KMS-11 (cell line): ENCODE data around the gene PDGFA.

ENCODE experiments used
- H2AFZ ChIP-seq: fragments of 200-600 bp; sonication (generic); 2 replicates; pipeline ENCODE4 v1.6.1; 2016; ENCODE audit warnings: antibody characterized with exemption, mixed run types, low read depth
- H3K27ac ChIP-seq: fragments of 200-600 bp; sonication (generic); 2 replicates; pipeline ENCODE4 v1.6.1; 2016; ENCODE audit warnings: mild to moderate bottlenecking, mixed run types
- H3K27me3 ChIP-seq: fragments of 200-600 bp; sonication (generic); 2 replicates; pipeline ENCODE4 v1.6.1; 2017; ENCODE audit warnings: mild to moderate bottlenecking, low read depth, mixed run types, moderate library complexity; ENCODE audit not compliant: insufficient read depth
- H3K36me3 ChIP-seq: fragments of 200-600 bp; sonication (generic); 2 replicates; pipeline ENCODE4 v1.6.1; 2017; ENCODE audit warnings: mild to moderate bottlenecking, mixed run types; ENCODE audit not compliant: insufficient read depth
- H3K4me1 ChIP-seq: fragments of 200-600 bp; sonication (generic); 2 replicates; pipeline ENCODE4 v1.6.1; 2016; ENCODE audit warnings: mild to moderate bottlenecking, low read depth, mixed run types; ENCODE audit not compliant: poor library complexity, severe bottlenecking
- H3K4me2 ChIP-seq: fragments of 200-600 bp; sonication (generic); 2 replicates; pipeline ENCODE4 v1.7.0; 2016; ENCODE audit warnings: mild to moderate bottlenecking, mixed run types
- H3K4me3 ChIP-seq: fragments of 200-600 bp; sonication (generic); IDR thresholded peaks from 2 replicates; pipeline ENCODE4 v1.6.1; 2017; ENCODE audit warnings: low read depth, low read length, mixed read lengths; ENCODE audit not compliant: insufficient read depth
- H3K79me2 ChIP-seq: fragments of 200-600 bp; sonication (generic); 2 replicates; pipeline ENCODE4 v1.6.1; 2016; ENCODE audit warnings: low read depth, mixed run types; ENCODE audit not compliant: insufficient read depth
- H3K9ac ChIP-seq: fragments of 200-600 bp; sonication (generic); 2 replicates; pipeline ENCODE4 v1.6.1; 2016; ENCODE audit warnings: mild to moderate bottlenecking, mixed run types
- H4K20me1 ChIP-seq: fragments of 200-600 bp; sonication (generic); 2 replicates; pipeline ENCODE4 v1.6.1; 2016; ENCODE audit warnings: mild to moderate bottlenecking, mixed run types; ENCODE audit not compliant: insufficient read depth
- CTCF ChIP-seq: fragments of 200-600 bp; sonication (generic); conservative IDR thresholded peaks from 2 replicates; pipeline ENCODE4 v1.6.1; 2017; ENCODE audit warnings: low read depth, mild to moderate bottlenecking, antibody characterized with exemption, low read length, moderate library complexity, mixed read lengths

Gene PDGFA

GRCh38 chr7:533266-533665 lies 13.6 kb upstream of the PDGFA start:
- Histone ChIP-seq H3K4me2 (no peak overlapping the region), H3K27ac (no peak overlapping the region), H3K27me3 (peaks cover 55% of the 10 kb centered on the region), H3K9ac (no peak overlapping the region), H3K36me3 (no peaks in the 10 kb centered on the region), H4K20me1 (no peaks in the 10 kb centered on the region), H3K4me1 (no peaks in the 10 kb centered on the region), H3K4me3 (no peak overlapping the region), H2AFZ (no peak overlapping the region), H3K79me2 (no peaks in the 10 kb centered on the region)
- TF ChIP-seq CTCF: no peak

- Histone ChIP-seq H3K36me3 (no peaks in the 10 kb centered on the region), H3K4me2 (no peak overlapping the region)
These were observed 12.9 kb upstream of the PDGFA start for GRCh38 chr7:532379-533143.

GRCh38 chr7:531777-532176 lies 12.1 kb upstream of the PDGFA start:
- Histone ChIP-seq H3K4me2 (no peak overlapping the region), H3K4me1 (no peaks in the 10 kb centered on the region)

More at GRCh38 chr7:532379-533143, 12.9 kb upstream of the PDGFA start:
- H4K20me1 ChIP-seq: no peaks in the 10 kb centered on the region
- H3K4me1 ChIP-seq: no peaks in the 10 kb centered on the region
- no peak for TF ChIP-seq CTCF
- no peak overlapping the region for H3K27ac ChIP-seq
- no peak overlapping the region for H3K9ac ChIP-seq
- no peak overlapping the region for H2AFZ ChIP-seq
- no peaks in the 10 kb centered on the region for H3K79me2 ChIP-seq
- peaks cover 55% of the 10 kb centered on the region for H3K27me3 ChIP-seq
- no peak overlapping the region for H3K4me3 ChIP-seq

GRCh38 chr7:528451-528850 lies 8.8 kb upstream of the PDGFA start:
- Histone ChIP-seq H3K27ac (no peak overlapping the region), H3K9ac (no peak overlapping the region), H4K20me1 (no peaks in the 10 kb centered on the region), H3K36me3 (no peaks in the 10 kb centered on the region), H3K4me3 (no peak overlapping the region), H3K79me2 (no peaks in the 10 kb centered on the region), H3K27me3 (peaks cover 59% of the 10 kb centered on the region), H3K4me2 (no peak overlapping the region), H2AFZ (no peak overlapping the region), H3K4me1 (no peaks in the 10 kb centered on the region)
- no peak for TF ChIP-seq CTCF

More at GRCh38 chr7:531777-532176, 12.1 kb upstream of the PDGFA start:
- no peak overlapping the region for H2AFZ ChIP-seq
- H3K4me3 ChIP-seq: no peak overlapping the region
- H3K79me2 ChIP-seq: no peaks in the 10 kb centered on the region
- no peak for TF ChIP-seq CTCF
- H3K27ac ChIP-seq: no peak overlapping the region
- no peaks in the 10 kb centered on the region for H4K20me1 ChIP-seq
- H3K27me3 ChIP-seq: peaks cover 55% of the 10 kb centered on the region
- no peaks in the 10 kb centered on the region for H3K36me3 ChIP-seq
- no peak overlapping the region for H3K9ac ChIP-seq
